HEK293 (cell line): Measurements from ENCODE around the gene DSG3.

Experiments used
- CTCF ChIA-PET: fragments of 350-600 bp; formaldehyde crosslinking; extraction: SDS; loops from one replicate; lab custom pipeline; 2021; ENCODE audit warnings: antibody characterized with exemption; lab: Yijun Ruan, JAX
- POLR2A ChIA-PET: fragments of 300-600 bp; formaldehyde crosslinking; extraction: SDS; loops from one replicate; lab custom pipeline; 2020; ENCODE audit warnings: antibody characterized with exemption, inconsistent platforms; lab: Yijun Ruan, JAX
- H3K27ac ChIP-seq: fragments of 200-500 bp; sonication (Bioruptor generic); 2 replicates; pipeline ENCODE4 v1.5.1; 2014; ENCODE audit warnings: low read depth, low read length, control low read depth, inconsistent platforms; ENCODE audit errors: extremely low read depth
- H3K36me3 ChIP-seq, 2 experiments: fragments of 200-500 bp in 1 of 2; sonication (Bioruptor generic) in 1 of 2; 1 replicate in 1 of 2; 2 replicates in 1 of 2; pipeline ENCODE4 v1.5.1; 2014 to 2017; ENCODE audit warnings: inconsistent platforms in 2 of 2, low read length in 2 of 2; ENCODE audit not compliant: control insufficient read depth in 2 of 2, insufficient read depth in 1 of 2
- H3K4me1 ChIP-seq: fragments of 200-500 bp; sonication (Bioruptor generic); 2 replicates; pipeline ENCODE4 v1.5.1; 2014; ENCODE audit warnings: mild to moderate bottlenecking, low read length, inconsistent platforms; ENCODE audit not compliant: control insufficient read depth, insufficient read depth
- H3K4me3 ChIP-seq: 2 replicates; pipeline ENCODE4 v1.5.1; 2011; ENCODE audit warnings: low read depth, mild to moderate bottlenecking, control low read depth, low read length, moderate library complexity
- H3K9me3 ChIP-seq: fragments of 200-500 bp; sonication (Bioruptor generic); 2 replicates; pipeline ENCODE4 v1.5.1; 2014; ENCODE audit warnings: low read depth, low read length, inconsistent platforms; ENCODE audit not compliant: control insufficient read depth, insufficient read depth
- GLIS2 ChIP-seq: fragments of 450-650 bp; formaldehyde crosslinking; IDR thresholded peaks from 2 replicates; pipeline ENCODE4 v1.5.1; 2016; ENCODE audit warnings: missing biosample characterization, missing genetic modification characterization
- KLF1 ChIP-seq: fragments of 450-650 bp; formaldehyde crosslinking; IDR thresholded peaks from 2 replicates; pipeline ENCODE4 v1.5.1; 2016; ENCODE audit warnings: missing biosample characterization, missing genetic modification characterization
- KLF10 ChIP-seq: fragments of 450-650 bp; IDR thresholded peaks from 2 replicates; pipeline ENCODE4 v1.5.1; 2018; ENCODE audit warnings: missing biosample characterization, mild to moderate bottlenecking, missing genetic modification characterization
- SALL2 ChIP-seq: fragments of 450-650 bp; formaldehyde crosslinking; IDR thresholded peaks from 2 replicates; pipeline ENCODE4 v1.5.0; 2017; ENCODE audit warnings: missing biosample characterization, mild to moderate bottlenecking, missing genetic modification characterization, borderline replicate concordance
- TCF7L2 ChIP-seq: IDR thresholded peaks from 2 replicates; pipeline ENCODE4 v1.6.1; 2011; ENCODE audit warnings: low read depth, mild to moderate bottlenecking, inconsistent platforms, low read length, moderate library complexity, borderline replicate concordance
- ZNF112 ChIP-seq: fragments of 450-650 bp; formaldehyde crosslinking; IDR thresholded peaks from 2 replicates; pipeline ENCODE4 v1.5.0; 2017; ENCODE audit warnings: missing biosample characterization, missing genetic modification characterization
- ZNF19 ChIP-seq: fragments of 450-650 bp; formaldehyde crosslinking; IDR thresholded peaks from 2 replicates; pipeline ENCODE4; 2016; ENCODE audit warnings: missing biosample characterization, missing genetic modification characterization, low read depth
- ZNF214 ChIP-seq: fragments of 450-650 bp; formaldehyde crosslinking; IDR thresholded peaks from 2 replicates; pipeline ENCODE4 v1.5.1; 2017; ENCODE audit warnings: missing biosample characterization, mild to moderate bottlenecking, missing genetic modification characterization, borderline replicate concordance
- ZNF473 ChIP-seq: fragments of 450-650 bp; formaldehyde crosslinking; IDR thresholded peaks from 2 replicates; pipeline ENCODE4 v1.5.1; 2017; ENCODE audit warnings: missing biosample characterization, missing genetic modification characterization
- ZNF501 ChIP-seq: fragments of 450-650 bp; formaldehyde crosslinking; IDR thresholded peaks from 2 replicates; pipeline ENCODE4 v1.5.1; 2016; ENCODE audit warnings: missing biosample characterization, missing genetic modification characterization
- ZNF544 ChIP-seq: fragments of 450-650 bp; formaldehyde crosslinking; IDR thresholded peaks from 2 replicates; pipeline ENCODE4 v1.5.0; 2017; ENCODE audit warnings: missing biosample characterization, missing genetic modification characterization
- ZNF585B ChIP-seq: fragments of 450-650 bp; formaldehyde crosslinking; IDR thresholded peaks from 2 replicates; pipeline ENCODE4 v1.5.1; 2016; ENCODE audit warnings: missing biosample characterization, missing genetic modification characterization
- ZNF654 ChIP-seq: fragments of 450-650 bp; formaldehyde crosslinking; IDR thresholded peaks from 2 replicates; pipeline ENCODE4 v1.5.1; 2016; ENCODE audit warnings: low read depth, missing biosample characterization, missing genetic modification characterization
- ZSCAN30 ChIP-seq: fragments of 450-650 bp; IDR thresholded peaks from 2 replicates; pipeline ENCODE4 v1.5.1; 2018; ENCODE audit warnings: missing biosample characterization, mild to moderate bottlenecking, missing genetic modification characterization, moderate library complexity
- TF ChIP-seq, protein P1 (sequence below): fragments of 450-650 bp; formaldehyde crosslinking; conservative IDR thresholded peaks from 2 replicates; pipeline ENCODE4 v1.5.1; 2016; ENCODE audit warnings: low read depth, missing biosample characterization, missing genetic modification characterization
- TF ChIP-seq, protein P2 (sequence below): fragments of 450-650 bp; formaldehyde crosslinking; IDR thresholded peaks from 2 replicates; pipeline ENCODE4 v1.5.1; 2017; ENCODE audit warnings: missing biosample characterization, mild to moderate bottlenecking, missing genetic modification characterization, moderate library complexity
- TF ChIP-seq, protein P3 (sequence below): fragments of 450-650 bp; formaldehyde crosslinking; IDR thresholded peaks from 2 replicates; pipeline ENCODE4 v1.5.1; 2016; ENCODE audit warnings: missing biosample characterization, missing genetic modification characterization
- TF ChIP-seq, protein P4 (sequence below): fragments of 450-650 bp; formaldehyde crosslinking; IDR thresholded peaks from 2 replicates; pipeline ENCODE4 v1.5.1; 2016; ENCODE audit warnings: missing biosample characterization, missing genetic modification characterization
- TF ChIP-seq, protein P5 (sequence below): fragments of 450-650 bp; formaldehyde crosslinking; IDR thresholded peaks from 2 replicates; pipeline ENCODE4 v1.5.1; 2016; ENCODE audit warnings: missing biosample characterization, missing genetic modification characterization

Gene DSG3

DNA sequence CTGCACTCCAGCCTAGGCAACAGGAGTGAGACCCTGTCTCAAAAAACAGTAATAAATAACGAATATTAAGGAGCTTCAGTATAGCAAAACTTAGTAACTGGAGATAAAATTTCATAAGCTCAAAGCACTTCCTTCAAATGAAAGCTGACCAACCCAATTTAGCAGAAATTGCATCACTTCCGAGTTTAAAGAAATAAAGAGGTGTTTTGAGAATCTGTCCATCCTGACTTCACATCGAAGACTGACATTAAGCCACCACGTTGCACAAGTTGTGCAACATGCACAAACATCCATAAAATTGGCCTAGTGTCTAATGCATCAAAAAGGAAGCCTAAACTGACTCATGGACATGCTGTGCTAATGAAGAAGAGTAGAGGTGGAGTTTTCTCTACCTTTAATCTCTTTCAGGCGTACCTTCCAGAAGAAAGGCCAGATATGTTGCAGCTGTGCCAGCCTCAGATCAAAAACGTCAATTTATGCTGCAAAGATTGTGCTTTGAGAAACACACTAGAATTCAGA, 7.7 kb upstream of the DSG3 start:
- TF ChIP-seq, protein P1, sequence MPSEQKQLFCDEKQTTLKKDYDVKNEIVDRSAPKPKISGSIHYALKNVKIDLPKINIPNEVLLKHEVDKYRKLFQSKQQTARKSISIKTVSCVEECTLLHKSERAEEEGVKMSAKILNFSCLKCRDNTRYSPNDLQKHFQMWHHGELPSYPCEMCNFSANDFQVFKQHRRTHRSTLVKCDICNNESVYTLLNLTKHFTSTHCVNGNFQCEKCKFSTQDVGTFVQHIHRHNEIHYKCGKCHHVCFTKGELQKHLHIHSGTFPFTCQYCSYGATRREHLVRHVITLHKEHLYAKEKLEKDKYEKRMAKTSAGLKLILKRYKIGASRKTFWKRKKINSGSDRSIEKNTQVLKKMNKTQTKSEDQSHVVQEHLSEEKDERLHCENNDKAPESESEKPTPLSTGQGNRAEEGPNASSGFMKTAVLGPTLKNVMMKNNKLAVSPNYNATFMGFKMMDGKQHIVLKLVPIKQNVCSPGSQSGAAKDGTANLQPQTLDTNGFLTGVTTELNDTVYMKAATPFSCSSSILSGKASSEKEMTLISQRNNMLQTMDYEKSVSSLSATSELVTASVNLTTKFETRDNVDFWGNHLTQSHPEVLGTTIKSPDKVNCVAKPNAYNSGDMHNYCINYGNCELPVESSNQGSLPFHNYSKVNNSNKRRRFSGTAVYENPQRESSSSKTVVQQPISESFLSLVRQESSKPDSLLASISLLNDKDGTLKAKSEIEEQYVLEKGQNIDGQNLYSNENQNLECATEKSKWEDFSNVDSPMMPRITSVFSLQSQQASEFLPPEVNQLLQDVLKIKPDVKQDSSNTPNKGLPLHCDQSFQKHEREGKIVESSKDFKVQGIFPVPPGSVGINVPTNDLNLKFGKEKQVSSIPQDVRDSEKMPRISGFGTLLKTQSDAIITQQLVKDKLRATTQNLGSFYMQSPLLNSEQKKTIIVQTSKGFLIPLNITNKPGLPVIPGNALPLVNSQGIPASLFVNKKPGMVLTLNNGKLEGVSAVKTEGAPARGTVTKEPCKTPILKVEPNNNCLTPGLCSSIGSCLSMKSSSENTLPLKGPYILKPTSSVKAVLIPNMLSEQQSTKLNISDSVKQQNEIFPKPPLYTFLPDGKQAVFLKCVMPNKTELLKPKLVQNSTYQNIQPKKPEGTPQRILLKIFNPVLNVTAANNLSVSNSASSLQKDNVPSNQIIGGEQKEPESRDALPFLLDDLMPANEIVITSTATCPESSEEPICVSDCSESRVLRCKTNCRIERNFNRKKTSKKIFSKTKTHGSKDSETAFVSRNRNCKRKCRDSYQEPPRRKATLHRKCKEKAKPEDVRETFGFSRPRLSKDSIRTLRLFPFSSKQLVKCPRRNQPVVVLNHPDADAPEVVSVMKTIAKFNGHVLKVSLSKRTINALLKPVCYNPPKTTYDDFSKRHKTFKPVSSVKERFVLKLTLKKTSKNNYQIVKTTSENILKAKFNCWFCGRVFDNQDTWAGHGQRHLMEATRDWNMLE, result no peak
- TF ChIP-seq KLF1 (tag by site-specific recombination) (no peak), SALL2 (tag by site-specific recombination) (no peak), ZNF585B (tag by site-specific recombination) (no peak), GLIS2 (no peak), ZNF214 (no peak), KLF10 (tag by site-specific recombination) (no peak), ZNF654 (tag by site-specific recombination) (no peak), ZNF473 (tag by site-specific recombination) (no peak), ZNF544 (tag by site-specific recombination) (no peak), ZNF112 (tag by site-specific recombination) (no peak), ZNF501 (tag by site-specific recombination) (no peak), ZNF19 (tag by site-specific recombination) (no peak), TCF7L2 (no peak), ZSCAN30 (no peak)
- TF ChIP-seq, protein P2, sequence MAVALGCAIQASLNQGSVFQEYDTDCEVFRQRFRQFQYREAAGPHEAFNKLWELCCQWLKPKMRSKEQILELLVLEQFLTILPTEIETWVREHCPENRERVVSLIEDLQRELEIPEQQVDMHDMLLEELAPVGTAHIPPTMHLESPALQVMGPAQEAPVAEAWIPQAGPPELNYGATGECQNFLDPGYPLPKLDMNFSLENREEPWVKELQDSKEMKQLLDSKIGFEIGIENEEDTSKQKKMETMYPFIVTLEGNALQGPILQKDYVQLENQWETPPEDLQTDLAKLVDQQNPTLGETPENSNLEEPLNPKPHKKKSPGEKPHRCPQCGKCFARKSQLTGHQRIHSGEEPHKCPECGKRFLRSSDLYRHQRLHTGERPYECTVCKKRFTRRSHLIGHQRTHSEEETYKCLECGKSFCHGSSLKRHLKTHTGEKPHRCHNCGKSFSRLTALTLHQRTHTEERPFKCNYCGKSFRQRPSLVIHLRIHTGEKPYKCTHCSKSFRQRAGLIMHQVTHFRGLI, result no peak
- TF ChIP-seq, protein P3, sequence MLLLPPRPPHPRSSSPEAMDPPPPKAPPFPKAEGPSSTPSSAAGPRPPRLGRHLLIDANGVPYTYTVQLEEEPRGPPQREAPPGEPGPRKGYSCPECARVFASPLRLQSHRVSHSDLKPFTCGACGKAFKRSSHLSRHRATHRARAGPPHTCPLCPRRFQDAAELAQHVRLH, result no peak
- TF ChIP-seq, protein P4, sequence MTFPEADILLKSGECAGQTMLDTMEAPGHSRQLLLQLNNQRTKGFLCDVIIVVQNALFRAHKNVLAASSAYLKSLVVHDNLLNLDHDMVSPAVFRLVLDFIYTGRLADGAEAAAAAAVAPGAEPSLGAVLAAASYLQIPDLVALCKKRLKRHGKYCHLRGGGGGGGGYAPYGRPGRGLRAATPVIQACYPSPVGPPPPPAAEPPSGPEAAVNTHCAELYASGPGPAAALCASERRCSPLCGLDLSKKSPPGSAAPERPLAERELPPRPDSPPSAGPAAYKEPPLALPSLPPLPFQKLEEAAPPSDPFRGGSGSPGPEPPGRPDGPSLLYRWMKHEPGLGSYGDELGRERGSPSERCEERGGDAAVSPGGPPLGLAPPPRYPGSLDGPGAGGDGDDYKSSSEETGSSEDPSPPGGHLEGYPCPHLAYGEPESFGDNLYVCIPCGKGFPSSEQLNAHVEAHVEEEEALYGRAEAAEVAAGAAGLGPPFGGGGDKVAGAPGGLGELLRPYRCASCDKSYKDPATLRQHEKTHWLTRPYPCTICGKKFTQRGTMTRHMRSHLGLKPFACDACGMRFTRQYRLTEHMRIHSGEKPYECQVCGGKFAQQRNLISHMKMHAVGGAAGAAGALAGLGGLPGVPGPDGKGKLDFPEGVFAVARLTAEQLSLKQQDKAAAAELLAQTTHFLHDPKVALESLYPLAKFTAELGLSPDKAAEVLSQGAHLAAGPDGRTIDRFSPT (tag by site-specific recombination), result no peak
- TF ChIP-seq, protein P5, sequence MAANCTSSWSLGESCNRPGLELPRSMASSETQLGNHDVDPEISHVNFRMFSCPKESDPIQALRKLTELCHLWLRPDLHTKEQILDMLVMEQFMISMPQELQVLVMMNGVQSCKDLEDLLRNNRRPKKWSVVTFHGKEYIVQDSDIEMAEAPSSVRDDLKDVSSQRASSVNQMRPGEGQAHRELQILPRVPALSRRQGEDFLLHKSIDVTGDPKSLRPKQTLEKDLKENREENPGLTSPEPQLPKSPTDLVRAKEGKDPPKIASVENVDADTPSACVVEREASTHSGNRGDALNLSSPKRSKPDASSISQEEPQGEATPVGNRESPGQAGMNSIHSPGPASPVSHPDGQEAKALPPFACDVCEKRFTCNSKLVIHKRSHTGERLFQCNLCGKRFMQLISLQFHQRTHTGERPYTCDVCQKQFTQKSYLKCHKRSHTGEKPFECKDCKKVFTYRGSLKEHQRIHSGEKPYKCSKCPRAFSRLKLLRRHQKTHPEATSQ, result no peak
- TF ChIP-seq, all 188 proteins: peak for 0
- ChIA-PET CTCF (interaction anchor here (1.0 to 4.7 kb wide), 3 partner anchors 8 to 197 kb away, joined by 3 to 26 read pairs (median 3); no protein-coding TSS in a partner anchor), POLR2A (no interaction called here)
- H3K4me1 ChIP-seq, result no peaks in the 10 kb centered on the region
- H3K27ac ChIP-seq, result no peak overlapping the region
- no peaks in the 10 kb centered on the region for H3K36me3 ChIP-seq
- H3K9me3 ChIP-seq, result no peaks in the 10 kb centered on the region
- H3K4me3 ChIP-seq, result no peak overlapping the region
